SU-DHL-6 (cell line): Measurements from ENCODE around the gene EXOC4.

ENCODE experiments used
- CTCF ChIP-seq: fragments of 200-600 bp; sonication (generic); IDR thresholded peaks from one replicate; pipeline ENCODE4 v1.5.1; 2017; ENCODE audit warnings: antibody characterized with exemption, mild to moderate bottlenecking, low read length, moderate library complexity; ENCODE audit not compliant: insufficient read depth, poor library complexity, severe bottlenecking
- EZH2phosphoT487 ChIP-seq: fragments of 200-600 bp; sonication (generic), shearing (Covaris generic); conservative IDR thresholded peaks from 2 replicates; pipeline ENCODE4 v1.6.1; 2018; ENCODE audit warnings: mild to moderate bottlenecking, antibody characterized with exemption, low read length, moderate library complexity, mixed read lengths

- no peak for TF ChIP-seq CTCF
- no peak for TF ChIP-seq EZH2phosphoT487
These were observed 789.4 kb downstream of the EXOC4 start for GRCh38 chr7:134042307-134042706.
